Measurements from ENCODE around the gene IPO8. TPM values are rescaled to one million over a fixed set of nuclear protein-coding genes. Genes with fewer than 3 reads are reported as not detected.

IPO8 gene
- total RNA-seq, 2 donors from 2014 or later: 39.4 to 80.0 TPM

- DNase-seq: no peak
- Histone ChIP-seq H3K36me3 (ENCODE audit: control insufficient read depth, insufficient read depth, low read length) (no peaks in the 10 kb centered on the region), H3K4me3 (ENCODE audit: low read length) (no peak overlapping the region), H3K4me1 (ENCODE audit: control insufficient read depth, insufficient read depth, low read length) (no peaks in the 10 kb centered on the region), H3K9me3 (ENCODE audit: control insufficient read depth, low read length) (no peaks in the 10 kb centered on the region), H3K27ac (ENCODE audit: low read depth, low read length) (no peak overlapping the region), H3K27me3 (ENCODE audit: control insufficient read depth, insufficient read depth, low read length, poor library complexity, severe bottlenecking) (no peaks in the 10 kb centered on the region), H3K9ac (ENCODE audit: extremely low read depth, low read length, poor library complexity, severe bottlenecking) (no peak overlapping the region)
- WGBS, 2 experiments (ENCODE audit: insufficient coverage in 1 of 2, insufficient read length in 1 of 2): 80 to 93% methylated on average over 2 of the region's 2 CpGs
- Mint-ChIP-seq H3K4me3 (no peak overlapping the region), H3K27ac (no peak overlapping the region), H3K36me3 (ENCODE audit: low read depth) (peaks cover 5% of the 10 kb centered on the region), H3K9me3 (peaks cover 22% of the 10 kb centered on the region), H3K27me3 (ENCODE audit: insufficient read depth) (no peaks in the 10 kb centered on the region), H3K4me1 (peaks cover 2% of the 10 kb centered on the region)
- TF ChIP-seq CTCF (conservative IDR thresholded peaks at IDR 0.05): no peak
Measured at GRCh38 chr12:30585877-30586276, 109.8 kb downstream of the IPO8 start.

GRCh38 chr12:30582943-30583342, 112.7 kb downstream of the IPO8 start:
- Histone ChIP-seq H3K27me3 (ENCODE audit: control insufficient read depth, insufficient read depth, low read length, poor library complexity, severe bottlenecking) (no peaks in the 10 kb centered on the region), H3K9me3 (ENCODE audit: control insufficient read depth, low read length) (no peaks in the 10 kb centered on the region), H3K4me1 (ENCODE audit: control insufficient read depth, insufficient read depth, low read length) (no peaks in the 10 kb centered on the region), H3K36me3 (ENCODE audit: control insufficient read depth, insufficient read depth, low read length) (no peaks in the 10 kb centered on the region), H3K27ac (ENCODE audit: low read depth, low read length) (no peak overlapping the region), H3K9ac (ENCODE audit: extremely low read depth, low read length, poor library complexity, severe bottlenecking) (no peak overlapping the region), H3K4me3 (ENCODE audit: low read length) (no peak overlapping the region)
- H3K27me3 Mint-ChIP-seq (ENCODE audit: insufficient read depth): no peaks in the 10 kb centered on the region
- no peak for DNase-seq
- H3K4me3 Mint-ChIP-seq: no peak overlapping the region
- WGBS, 2 experiments (ENCODE audit: insufficient coverage in 1 of 2, insufficient read length in 1 of 2): 100% methylated on average over 1 of the region's 1 CpG; no CpG with 5 or more reads in 1 of the 2 experiments
- H3K9me3 Mint-ChIP-seq: peaks cover 4% of the 10 kb centered on the region
- peaks cover 2% of the 10 kb centered on the region for H3K4me1 Mint-ChIP-seq
- no peak overlapping the region for H3K27ac Mint-ChIP-seq
- H3K36me3 Mint-ChIP-seq (ENCODE audit: low read depth): no peaks in the 10 kb centered on the region
- no peak for TF ChIP-seq CTCF (conservative IDR thresholded peaks at IDR 0.05)

GRCh38 chr12:30580344-30580743, 115.3 kb downstream of the IPO8 start:
- Histone ChIP-seq H3K27me3 (ENCODE audit: control insufficient read depth, insufficient read depth, low read length, poor library complexity, severe bottlenecking) (no peaks in the 10 kb centered on the region), H3K9me3 (ENCODE audit: control insufficient read depth, low read length) (no peaks in the 10 kb centered on the region), H3K9ac (ENCODE audit: extremely low read depth, low read length, poor library complexity, severe bottlenecking) (no peak overlapping the region), H3K27ac (ENCODE audit: low read depth, low read length) (no peak overlapping the region), H3K36me3 (ENCODE audit: control insufficient read depth, insufficient read depth, low read length) (no peaks in the 10 kb centered on the region), H3K4me1 (ENCODE audit: control insufficient read depth, insufficient read depth, low read length) (no peaks in the 10 kb centered on the region), H3K4me3 (ENCODE audit: low read length) (no peak overlapping the region)
- Mint-ChIP-seq H3K9me3 (no peaks in the 10 kb centered on the region), H3K36me3 (ENCODE audit: low read depth) (no peaks in the 10 kb centered on the region), H3K27ac (peak overlapping the region; percentile 6), H3K27me3 (ENCODE audit: insufficient read depth) (no peaks in the 10 kb centered on the region), H3K4me1 (peaks cover 2% of the 10 kb centered on the region), H3K4me3 (no peak overlapping the region)
- 84 to 86% methylated on average over 2 of the region's 2 CpGs for WGBS, 2 experiments (ENCODE audit: insufficient coverage in 1 of 2, insufficient read length in 1 of 2)
- TF ChIP-seq CTCF (conservative IDR thresholded peaks at IDR 0.05): no peak
- DNase-seq: no peak

Other genes starting within 250 kb of the IPO8 start
- gene CAPRIN2, start 59.1 kb upstream of the IPO8 start, total RNA-seq: 100 to 1,000 TPM in 1 of 2 donors, 10 to 100 TPM in 1; 62.2 to 103 TPM
- 1 to 10 TPM in 1 of 2 donors, under 1 TPM in 1; 0.20 to 3.6 TPM for gene TSPAN11, start 230.9 kb upstream of the IPO8 start, total RNA-seq

Measured in endodermal cell (in vitro differentiated cells).